HepG2 (cell line): Measurements from ENCODE around the gene RDH13. TPM values are rescaled to one million over a fixed set of nuclear protein-coding genes. Genes with fewer than 3 reads are reported as not detected.
A peak's percentile ranks its signal among the peaks of the same experiment; 100 is the strongest.

Experiments used
- ATAC-seq: fragments of 200-7000 bp; cut with Tn5 transposase; 3 replicates; pipeline ENCODE4 v1.9.1; 2020; ENCODE audit warnings: mild to moderate bottlenecking, moderate library complexity
- BruUV-seq: library from RNA; stranded (reverse); fragments of 400-500 nt; replicated peaks from 2 replicates; lab custom pipeline; 2021; lab: Mats Ljungman, UMichigan
- CTCF ChIA-PET: fragments of 300-600 bp; formaldehyde crosslinking; extraction: SDS; loops from one replicate; lab custom pipeline; 2021; ENCODE audit warnings: low total read pairs, inconsistent platforms, low intra/inter-chr PET ratio; lab: Yijun Ruan, JAX
- POLR2A ChIA-PET: fragments of 350-600 bp; sonication (Branson Sonifier 250); formaldehyde crosslinking; loops from one replicate; lab custom pipeline; 2020; ENCODE audit warnings: antibody characterized with exemption, inconsistent platforms; lab: Yijun Ruan, JAX
- DNase-seq: peaks from one replicate; pipeline ENCODE4 v3.0.0-alpha.2; 2015; ENCODE audit warnings: low spot score
- FAIRE-seq: peaks from 3 replicates; lab custom pipeline; 2011; peaks lifted over from hg19 to GRCh38; lab: Jason Lieb, UNC
- H2AFZ ChIP-seq: one replicate; pipeline ENCODE4 v1.6.1; 2011; ENCODE audit warnings: low read length, inconsistent platforms
- H3K27ac ChIP-seq: fragments of 300-600 bp; 3 replicates; pipeline ENCODE4 v1.8.0; 2011; ENCODE audit warnings: mixed run types, mild to moderate bottlenecking, mixed read lengths, low read length, inconsistent platforms; ENCODE audit not compliant: insufficient read depth; ENCODE audit errors: extremely low read length
- H3K27me3 ChIP-seq, 2 experiments: fragments of 200-600 bp in 1 of 2; 2 replicates in 1 of 2; 3 replicates in 1 of 2; pipeline versions ENCODE4 v1.6.0 to v1.8.0; 2011; ENCODE audit warnings: low read length in 2 of 2, mild to moderate bottlenecking in 2 of 2, moderate library complexity in 2 of 2, inconsistent platforms in 1 of 2; ENCODE audit not compliant: insufficient read depth in 2 of 2, control insufficient read depth in 1 of 2
- H3K36me3 ChIP-seq, 2 experiments: fragments of 200-600 bp in 1 of 2; replicated peaks in 1 of 2; 2 replicates in 1 of 2; 3 replicates in 1 of 2; pipeline versions ENCODE4 v1.5.1 to v1.8.0; 2011; ENCODE audit warnings: low read length in 2 of 2, inconsistent platforms in 1 of 2; ENCODE audit not compliant: insufficient read depth in 2 of 2, control insufficient read depth in 1 of 2
- H3K4me1 ChIP-seq: 2 replicates; pipeline ENCODE4 v1.5.1; 2012; ENCODE audit warnings: low read length, inconsistent platforms; ENCODE audit not compliant: insufficient read depth
- H3K4me2 ChIP-seq: 2 replicates; pipeline ENCODE4 v1.6.0; 2011; ENCODE audit warnings: low read depth, low read length, inconsistent platforms
- H3K4me3 ChIP-seq, 3 experiments: fragments of 200-600 bp in 1 of 3; sonication (generic), shearing (Covaris generic) in 1 of 3; replicated peaks in 1 of 3; 2 replicates each; pipeline ENCODE4 v1.5.1; 2011 to 2016; ENCODE audit warnings: low read length in 3 of 3, inconsistent platforms in 2 of 3, low read depth in 2 of 3, mild to moderate bottlenecking in 2 of 3, control low read depth in 1 of 3, mixed read lengths in 1 of 3; ENCODE audit not compliant: insufficient read depth in 1 of 3
- H3K79me2 ChIP-seq: one replicate; pipeline ENCODE4 v1.6.1; 2011; ENCODE audit warnings: low read length, inconsistent platforms; ENCODE audit not compliant: insufficient read depth
- H3K9ac ChIP-seq: 2 replicates; pipeline ENCODE4 v1.6.0; 2011; ENCODE audit warnings: mild to moderate bottlenecking, low read depth, low read length, inconsistent platforms; ENCODE audit not compliant: insufficient read depth
- H3K9me3 ChIP-seq: 2 replicates; pipeline ENCODE4 v1.5.1; 2012; ENCODE audit warnings: mild to moderate bottlenecking, low read length
- H4K20me1 ChIP-seq: 2 replicates; pipeline ENCODE4 v1.6.0; 2011; ENCODE audit warnings: inconsistent platforms, mild to moderate bottlenecking, low read length, moderate library complexity; ENCODE audit not compliant: insufficient read depth
- AGO2 ChIP-seq: fragments of 200-400 bp; formaldehyde crosslinking; optimal IDR thresholded peaks from 2 replicates; pipeline ENCODE3; 2017; ENCODE audit warnings: mild to moderate bottlenecking, low read depth, low read length, moderate library complexity
- HDAC1 ChIP-seq: sonication (generic); formaldehyde crosslinking; IDR thresholded peaks from 2 replicates; pipeline ENCODE4 v1.5.1; 2020; ENCODE audit warnings: mild to moderate bottlenecking, missing genetic modification reagents
- HOXA9 ChIP-seq: sonication (generic); formaldehyde crosslinking; IDR thresholded peaks from 2 replicates; pipeline ENCODE4 v1.8.1; 2022; ENCODE audit warnings: missing genetic modification reagents, mild to moderate bottlenecking, moderate library complexity, borderline replicate concordance
- NFYC ChIP-seq: IDR thresholded peaks from 2 replicates; pipeline ENCODE4 v1.6.1; 2016; ENCODE audit warnings: missing genetic modification reagents, missing compliant biosample characterization
- PATZ1 ChIP-seq: sonication (generic); formaldehyde crosslinking; IDR thresholded peaks from 2 replicates; pipeline ENCODE4 v1.4.0; 2020; ENCODE audit warnings: missing genetic modification reagents
- RAD21 ChIP-seq: fragments of 450-650 bp; formaldehyde crosslinking; IDR thresholded peaks from 2 replicates; pipeline ENCODE4 v1.5.0; 2020; ENCODE audit warnings: mild to moderate bottlenecking
- TCF7 ChIP-seq: sonication (generic); IDR thresholded peaks from 2 replicates; pipeline ENCODE4 v1.6.1; 2016; ENCODE audit warnings: antibody characterized with exemption, low read depth
- TCF7L2 ChIP-seq: IDR thresholded peaks from 2 replicates; pipeline ENCODE4 v1.6.1; 2011; ENCODE audit warnings: mild to moderate bottlenecking, low read depth, low read length, moderate library complexity
- ZNF775 ChIP-seq: sonication (generic); formaldehyde crosslinking; IDR thresholded peaks from 2 replicates; pipeline ENCODE4 v1.4.0; 2020; ENCODE audit warnings: missing genetic modification reagents, mild to moderate bottlenecking, moderate library complexity, borderline replicate concordance
- ZNF781 ChIP-seq: sonication (generic); formaldehyde crosslinking; IDR thresholded peaks from 2 replicates; pipeline ENCODE4 v1.5.1; 2020; ENCODE audit warnings: borderline replicate concordance, mild to moderate bottlenecking, missing genetic modification reagents; ENCODE audit errors: not compliant biosample characterization
- WGBS: methylation state at CpG from one replicate; pipeline ENCODE4 v1.1.6; 2017; ENCODE audit warnings: low lambda C conversion rate; 5-methylcytosine and 5-hydroxymethylcytosine counted together
- in situ Hi-C: cut with HindIII; loops from 2 replicates; pipeline ENCODE4 v1.10.0; 2017; ENCODE audit warnings: low pct_unique_long_range_greater_than_20kb; ENCODE audit not compliant: extremely low pct_ligation_motif_present
- intact Hi-C: fragments of 100-400 bp; cut with micrococcal nuclease; formaldehyde crosslinking; loops from one replicate; pipeline ENCODE4 v1.10.0; 2022; ENCODE audit not compliant: unreplicated experiment
- polyA plus RNA-seq, 8 experiments: library from polyadenylated mRNA; depleted of rRNA in 3 of 8; stranded (reverse) in 7 of 8; unstranded in 1 of 8; fragments of >200 nt; fragmentation: Illumina TruSeq in 4 of 8; extraction: Trizol in 4 of 8; gene quantifications; 2 replicates each; pipeline versions ENCODE4 v1.2.1 to v1.2.3, GENCODE V29; 2011 to 2016; ENCODE audit warnings: low read depth in 4 of 8, missing spikeins in 1 of 8, mixed read lengths in 1 of 8; ENCODE audit not compliant: insufficient read depth in 1 of 8
- total RNA-seq, 5 experiments: library from RNA; depleted of rRNA; stranded (reverse); fragments of >200 nt; fragmentation: Illumina TruSeq; extraction: Trizol; gene quantifications; 2 replicates each; pipeline ENCODE4 v1.2.3, GENCODE V29; 2016; ENCODE audit warnings: low read depth in 1 of 5
- TF ChIP-seq, protein P1 (sequence below): sonication (generic); formaldehyde crosslinking; IDR thresholded peaks from 2 replicates; pipeline ENCODE4 v1.5.0; 2020; ENCODE audit warnings: mild to moderate bottlenecking, missing genetic modification reagents
- TF ChIP-seq, protein P2 (sequence below): IDR thresholded peaks from 2 replicates; pipeline ENCODE4 v1.6.1; 2016; ENCODE audit warnings: missing compliant biosample characterization, missing genetic modification reagents, borderline replicate concordance
- TF ChIP-seq, protein P3 (sequence below): sonication (generic); formaldehyde crosslinking; IDR thresholded peaks from 2 replicates; pipeline ENCODE4 v1.5.0; 2020; ENCODE audit warnings: mild to moderate bottlenecking, missing genetic modification reagents, borderline replicate concordance

Gene RDH13
- total and polyA plus RNA-seq, 2 of the 13 experiments (the other 11 are each of a cell fraction or from before 2014, with no cell fraction given) = 13.4 to 21.5 TPM

- TF ChIP-seq, protein P1, sequence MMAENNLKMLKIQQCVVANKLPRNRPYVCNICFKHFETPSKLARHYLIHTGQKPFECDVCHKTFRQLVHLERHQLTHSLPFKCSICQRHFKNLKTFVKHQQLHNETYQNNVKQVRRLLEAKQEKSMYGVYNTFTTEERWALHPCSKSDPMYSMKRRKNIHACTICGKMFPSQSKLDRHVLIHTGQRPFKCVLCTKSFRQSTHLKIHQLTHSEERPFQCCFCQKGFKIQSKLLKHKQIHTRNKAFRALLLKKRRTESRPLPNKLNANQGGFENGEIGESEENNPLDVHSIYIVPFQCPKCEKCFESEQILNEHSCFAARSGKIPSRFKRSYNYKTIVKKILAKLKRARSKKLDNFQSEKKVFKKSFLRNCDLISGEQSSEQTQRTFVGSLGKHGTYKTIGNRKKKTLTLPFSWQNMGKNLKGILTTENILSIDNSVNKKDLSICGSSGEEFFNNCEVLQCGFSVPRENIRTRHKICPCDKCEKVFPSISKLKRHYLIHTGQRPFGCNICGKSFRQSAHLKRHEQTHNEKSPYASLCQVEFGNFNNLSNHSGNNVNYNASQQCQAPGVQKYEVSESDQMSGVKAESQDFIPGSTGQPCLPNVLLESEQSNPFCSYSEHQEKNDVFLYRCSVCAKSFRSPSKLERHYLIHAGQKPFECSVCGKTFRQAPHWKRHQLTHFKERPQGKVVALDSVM (CRISPR knock-in tag) = peak; percentile 13; the same call in 1 of the 2 replicates
- TF ChIP-seq PATZ1 (CRISPR knock-in tag) (peak; percentile 47; the same call in 1 of the 2 replicates), TCF7L2 (no peak), ZNF775 (CRISPR knock-in tag) (no peak)
Observed at GRCh38 chr19:55088543-55089341, 25.8 kb upstream of the RDH13 start (continued).

DNA sequence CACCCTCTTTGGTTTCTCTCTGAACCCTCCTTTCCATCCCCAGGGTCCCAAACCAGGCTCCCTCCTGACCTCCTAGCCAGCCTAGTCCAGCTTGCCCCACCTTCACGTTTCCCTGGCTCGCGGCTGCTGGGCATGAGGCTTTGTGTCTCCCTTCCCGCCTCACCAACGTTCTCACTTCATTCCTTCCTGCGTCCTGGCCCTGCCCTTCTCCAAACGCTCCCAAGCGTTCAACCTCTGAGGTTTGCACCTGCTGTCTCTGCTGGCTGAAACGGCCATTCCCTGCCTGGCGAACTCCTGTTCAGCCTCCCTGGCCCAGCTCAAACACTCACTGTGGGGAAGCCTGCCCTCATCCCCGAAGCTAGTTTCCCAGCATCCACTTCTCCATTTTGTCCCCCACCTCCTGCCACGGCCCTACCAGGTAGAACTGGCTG, 25.1 kb upstream of the RDH13 start:
- no peak overlapping the region for H3K27ac ChIP-seq
- in situ Hi-C loops = loop anchor here (5.0 kb wide), 1 partner anchor 34 kb away; no protein-coding TSS in a partner anchor
- no peak overlapping the region for H3K4me3 ChIP-seq
- ATAC-seq (no peak), FAIRE-seq (no peak), DNase-seq (no peak)
- 88% methylated on average over 12 of the region's 12 CpGs for WGBS
- H2AFZ ChIP-seq = no peak overlapping the region
- no peaks in the 10 kb centered on the region for H3K27me3 ChIP-seq
- intact Hi-C loops = loop anchor here (1.0 kb wide), 1 partner anchor 44 kb away; no protein-coding TSS in a partner anchor
- H3K4me2 ChIP-seq = no peak overlapping the region
- H3K4me1 ChIP-seq = peaks cover 2% of the 10 kb centered on the region; the same call in 1 of the 2 replicates
- peaks cover 6% of the 10 kb centered on the region; the same call in 1 of the 2 replicates for H4K20me1 ChIP-seq
- ChIA-PET CTCF (interaction anchor here (0.8 to 1.3 kb wide), 2 partner anchors 12 to 45 kb away, joined by 5 to 9 read pairs; no protein-coding TSS in a partner anchor), POLR2A (no interaction called here)
- H3K79me2 ChIP-seq = no peaks in the 10 kb centered on the region
- peaks cover 0 to 1% of the 10 kb centered on the region in 2 experiments; a peak in 1 of 5 replicates for H3K36me3 ChIP-seq
- no peak overlapping the region for H3K9ac ChIP-seq
- no peaks in the 10 kb centered on the region for H3K9me3 ChIP-seq
- BruUV-seq = no TSS peak
- no peak for TF ChIP-seq NFYC (CRISPR knock-in tag)
- no peak for TF ChIP-seq HOXA9 (CRISPR knock-in tag)
- peak; percentile 39 for TF ChIP-seq AGO2
- TF ChIP-seq, protein P2, sequence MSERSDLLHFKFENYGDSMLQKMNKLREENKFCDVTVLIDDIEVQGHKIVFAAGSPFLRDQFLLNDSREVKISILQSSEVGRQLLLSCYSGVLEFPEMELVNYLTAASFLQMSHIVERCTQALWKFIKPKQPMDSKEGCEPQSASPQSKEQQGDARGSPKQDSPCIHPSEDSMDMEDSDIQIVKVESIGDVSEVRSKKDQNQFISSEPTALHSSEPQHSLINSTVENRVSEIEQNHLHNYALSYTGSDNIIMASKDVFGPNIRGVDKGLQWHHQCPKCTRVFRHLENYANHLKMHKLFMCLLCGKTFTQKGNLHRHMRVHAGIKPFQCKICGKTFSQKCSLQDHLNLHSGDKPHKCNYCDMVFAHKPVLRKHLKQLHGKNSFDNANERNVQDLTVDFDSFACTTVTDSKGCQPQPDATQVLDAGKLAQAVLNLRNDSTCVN (CRISPR knock-in tag) = no peak
- no peak for TF ChIP-seq HDAC1 (CRISPR knock-in tag)
- TF ChIP-seq ZNF781 (CRISPR knock-in tag) = no peak
- no peak for TF ChIP-seq RAD21
- TF ChIP-seq, protein P3, sequence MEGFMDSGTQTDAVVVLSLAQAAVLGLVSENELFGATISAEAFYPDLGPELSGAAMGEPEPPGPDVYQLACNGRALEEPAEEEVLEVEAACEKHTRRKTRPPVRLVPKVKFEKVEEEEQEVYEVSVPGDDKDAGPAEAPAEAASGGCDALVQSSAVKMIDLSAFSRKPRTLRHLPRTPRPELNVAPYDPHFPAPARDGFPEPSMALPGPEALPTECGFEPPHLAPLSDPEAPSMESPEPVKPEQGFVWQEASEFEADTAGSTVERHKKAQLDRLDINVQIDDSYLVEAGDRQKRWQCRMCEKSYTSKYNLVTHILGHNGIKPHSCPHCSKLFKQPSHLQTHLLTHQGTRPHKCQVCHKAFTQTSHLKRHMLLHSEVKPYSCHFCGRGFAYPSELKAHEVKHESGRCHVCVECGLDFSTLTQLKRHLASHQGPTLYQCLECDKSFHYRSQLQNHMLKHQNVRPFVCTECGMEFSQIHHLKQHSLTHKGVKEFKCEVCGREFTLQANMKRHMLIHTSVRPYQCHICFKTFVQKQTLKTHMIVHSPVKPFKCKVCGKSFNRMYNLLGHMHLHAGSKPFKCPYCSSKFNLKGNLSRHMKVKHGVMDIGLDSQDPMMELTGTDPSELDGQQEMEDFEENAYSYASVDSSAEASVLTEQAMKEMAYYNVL = no peak
- TF ChIP-seq TCF7 = no peak
